GM23338 (cell line): ENCODE measurements around the gene FAM216A. TPM values are rescaled to one million over a fixed set of nuclear protein-coding genes. Genes with fewer than 3 reads are reported as not detected.
"Not testable (repeated sequence)": the region's sequence is repeated elsewhere in the genome, so short reads cannot be mapped to it uniquely, and the experiment has no call there.

Experiments used
- ATAC-seq: fragments of 200-7000 bp; cut with Tn5 transposase; 3 replicates; pipeline ENCODE4 v1.9.1; 2020
- DNase-seq: peaks from one replicate; pipeline ENCODE4 v3.0.0-alpha.2; 2015; ENCODE audit warnings: low spot score
- H2AFZ ChIP-seq: fragments of 200-600 bp; sonication (generic); 2 replicates; pipeline ENCODE4 v1.8.0; 2016; ENCODE audit warnings: antibody characterized with exemption, mild to moderate bottlenecking, moderate library complexity
- H3F3A ChIP-seq: fragments of 200-600 bp; sonication (generic); replicated peaks from 2 replicates; pipeline ENCODE4 v1.8.0; 2017; ENCODE audit warnings: antibody characterized with exemption, mixed run types, low read depth
- H3K27ac ChIP-seq: fragments of 200-600 bp; sonication (generic); 2 replicates; pipeline ENCODE4 v1.6.1; 2016; ENCODE audit warnings: low read depth
- H3K27me3 ChIP-seq: fragments of 200-600 bp; sonication (generic); 2 replicates; pipeline ENCODE4 v1.8.0; 2016; ENCODE audit warnings: mild to moderate bottlenecking, mixed run types, moderate library complexity; ENCODE audit not compliant: insufficient read depth
- H3K36me3 ChIP-seq: fragments of 200-600 bp; sonication (generic); 2 replicates; pipeline ENCODE4 v1.8.0; 2016; ENCODE audit warnings: mild to moderate bottlenecking; ENCODE audit not compliant: insufficient read depth
- H3K4me1 ChIP-seq: fragments of 200-600 bp; sonication (generic); 2 replicates; pipeline ENCODE4 v1.8.0; 2016; ENCODE audit warnings: mild to moderate bottlenecking, moderate library complexity; ENCODE audit not compliant: insufficient read depth
- H3K4me2 ChIP-seq: fragments of 200-600 bp; sonication (generic); 2 replicates; pipeline ENCODE4 v1.7.1; 2017; ENCODE audit warnings: mixed run types
- H3K4me3 ChIP-seq: fragments of 200-600 bp; sonication (generic); 2 replicates; pipeline ENCODE4 v1.6.1; 2016; ENCODE audit warnings: mixed run types
- H3K79me2 ChIP-seq: fragments of 200-600 bp; sonication (generic); replicated peaks from 2 replicates; pipeline ENCODE4 v1.8.0; 2017; ENCODE audit warnings: mild to moderate bottlenecking; ENCODE audit not compliant: insufficient read depth
- H3K9me2 ChIP-seq: fragments of 200-600 bp; sonication (generic); 2 replicates; pipeline ENCODE4 v1.8.0; 2017; ENCODE audit not compliant: insufficient read depth
- H4K20me1 ChIP-seq: fragments of 200-600 bp; sonication (generic); replicated peaks from 2 replicates; pipeline ENCODE4 v1.8.0; 2017; ENCODE audit warnings: mild to moderate bottlenecking; ENCODE audit not compliant: insufficient read depth
- H3K27ac Mint-ChIP-seq: 2 replicates; pipeline ENCODE4 v1.8.0; 2020; ENCODE audit warnings: inconsistent platforms, mild to moderate bottlenecking, moderate library complexity, mixed read lengths
- H3K27me3 Mint-ChIP-seq: 3 replicates; pipeline ENCODE4 v1.8.0; 2022; ENCODE audit warnings: low read depth, mild to moderate bottlenecking, moderate library complexity, mixed read lengths, inconsistent platforms; ENCODE audit not compliant: insufficient read depth, poor library complexity
- H3K36me3 Mint-ChIP-seq: 3 replicates; pipeline ENCODE4 v1.8.0; 2021; ENCODE audit warnings: low read depth, mild to moderate bottlenecking, inconsistent platforms, moderate library complexity, mixed read lengths
- H3K4me1 Mint-ChIP-seq: 3 replicates; pipeline ENCODE4 v1.8.0; 2020; ENCODE audit warnings: mild to moderate bottlenecking, inconsistent platforms, mixed read lengths
- H3K4me3 Mint-ChIP-seq: 3 replicates; pipeline ENCODE4 v1.8.0; 2021; ENCODE audit warnings: moderate library complexity, mild to moderate bottlenecking, inconsistent platforms, mixed read lengths
- H3K9me3 Mint-ChIP-seq: 3 replicates; pipeline ENCODE4 v1.8.0; 2020; ENCODE audit warnings: moderate library complexity, mild to moderate bottlenecking, inconsistent platforms, mixed read lengths
- CREB1 ChIP-seq: fragments of 250-450 bp; sonication (Bioruptor Pico); IDR thresholded peaks from 2 replicates; pipeline ENCODE4 v1.5.0; 2020; ENCODE audit warnings: low read depth, mild to moderate bottlenecking, moderate library complexity
- ETS1 ChIP-seq: IDR thresholded peaks from 2 replicates; pipeline ENCODE4 v1.6.1; 2016; ENCODE audit warnings: antibody characterized with exemption
- EZH2 ChIP-seq: fragments of 200-600 bp; sonication (generic); IDR thresholded peaks from one replicate; pipeline ENCODE4 v1.8.0; 2017; ENCODE audit warnings: antibody characterized with exemption, mild to moderate bottlenecking, low read depth; ENCODE audit not compliant: unreplicated experiment
- POLR2AphosphoS5 ChIP-seq: IDR thresholded peaks from 2 replicates; pipeline ENCODE4 v1.6.1; 2016; ENCODE audit warnings: antibody characterized with exemption, low read depth
- REST ChIP-seq: IDR thresholded peaks from one replicate; pipeline ENCODE4 v1.6.1; 2018; ENCODE audit warnings: antibody characterized with exemption; ENCODE audit not compliant: unreplicated experiment
- ZNF462 ChIP-seq: fragments of 250-450 bp; sonication (Bioruptor Pico); IDR thresholded peaks from 2 replicates; pipeline ENCODE4 v1.5.0; 2020; ENCODE audit warnings: mild to moderate bottlenecking, moderate library complexity
- long read RNA-seq: library from polyadenylated mRNA; unstranded; transcript quantifications from one replicate; pipeline ENCODE4 v2.0.0, GENCODE V29; 2020; ENCODE audit not compliant: unreplicated experiment
- polyA plus RNA-seq: library from polyadenylated mRNA; unstranded; fragments of >200 nt; fragmentation: Nextera tagmentation; extraction: Ambion mirVana; gene quantifications from 2 replicates; pipeline ENCODE4 v1.2.1, GENCODE V29; 2016
- total RNA-seq: library from RNA; depleted of rRNA; stranded (reverse); fragments of >200 nt; shearing (Covaris generic); gene quantifications from 2 replicates; pipeline ENCODE4 v1.2.3, GENCODE V29; 2014; rRNA removed

Gene FAM216A
- 20.4 and 27.1 TPM in 2 replicates for total RNA-seq
- 53.0 and 53.5 TPM in 2 replicates for polyA plus RNA-seq
- long read RNA-seq, transcript FAM216A-201 (7 exons, 1,582 nt) = major isoform, 17 of 23 reads
- long read RNA-seq, partial matches to known transcripts = 1 of 23 reads
- long read RNA-seq, other reads (novel, unspliced or antisense) = 5 of 23 reads

GRCh38 chr12:110468214-110469048 is at the start of gene FAM216A, which contains the start of gene GPN3:
TSS of gene FAM216A (plus strand) at chr12:110468845. CDS start at chr12:110468876, 31 bp downstream.
TSS of gene GPN3 (minus strand) at chr12:110468257. CDS start at chr12:110468203, 54 bp downstream.
- TF ChIP-seq POLR2AphosphoS5 (peak; percentile 95), EZH2 (no peak), ZNF462 (CRISPR knock-in tag) (no peak), REST (peak; percentile 6), ETS1 (peak; percentile 64; the same call in 1 of the 2 replicates), CREB1 (CRISPR knock-in tag) (peak; percentile 53; the same call in 1 of the 2 replicates)
- Histone ChIP-seq H3K36me3 (peaks cover 8% of the 10 kb centered on the region), H2AFZ (peak within 1 kb of the TSS; percentile 92; the same call in 1 of the 2 replicates), H3K4me3 (peak within 1 kb of the TSS; percentile 70), H3K4me1 (peaks cover 6% of the 10 kb centered on the region), H3K27ac (peak within 1 kb of the TSS; percentile 81), H4K20me1 (peaks cover 11% of the 10 kb centered on the region), H3K27me3 (no peaks in the 10 kb centered on the region), H3F3A (0 out of 2 replicates have a peak, but pooled peaks cover 3% of the 10 kb centered on the region), H3K79me2 (peaks cover 57% of the 10 kb centered on the region), H3K4me2 (peak within 1 kb of the TSS; percentile 91), H3K9me2 (no peaks in the 10 kb centered on the region)
- Mint-ChIP-seq H3K9me3 (no peaks in the 10 kb centered on the region), H3K4me3 (peak within 1 kb of the TSS; percentile 100), H3K36me3 (peaks cover 37% of the 10 kb centered on the region), H3K27me3 (peaks cover 21% of the 10 kb centered on the region), H3K4me1 (peaks cover 16% of the 10 kb centered on the region), H3K27ac (peak within 1 kb of the TSS; percentile 99)
- ATAC-seq (peak; percentile 89), DNase-seq (peak; percentile 99)

GRCh38 chr12:110420644-110421043 is 48.0 kb upstream of the FAM216A start:
- H3K9me3 Mint-ChIP-seq, H3K36me3 ChIP-seq, H3K36me3 Mint-ChIP-seq, H3K9me2 ChIP-seq, H3K27ac Mint-ChIP-seq, H3F3A ChIP-seq, H3K27me3 ChIP-seq, DNase-seq, H3K4me2 ChIP-seq, H3K79me2 ChIP-seq, H3K4me3 ChIP-seq, H3K4me1 Mint-ChIP-seq, ATAC-seq, H3K27me3 Mint-ChIP-seq, H3K4me1 ChIP-seq, H3K4me3 Mint-ChIP-seq, H3K27ac ChIP-seq, H2AFZ ChIP-seq, H4K20me1 ChIP-seq: not testable (repeated sequence)
